MV-4-11 (cell line): ENCODE results near the gene TSPAN32.
"Not testable (repeated sequence)": the region's sequence is repeated elsewhere in the genome, so short reads cannot be mapped to it uniquely, and the experiment has no call there.

ENCODE experiments used
- DNase-seq: peaks from one replicate; lab custom pipeline; 2025; lab: John Stamatoyannopoulos, UW

Gene TSPAN32

GRCh38 chr11:2267306-2267850, 34.4 kb upstream of the TSPAN32 start:
- DNase-seq, result no peak

- no peak for DNase-seq
These were observed 33.7 kb upstream of the TSPAN32 start for GRCh38 chr11:2267851-2268728.

- DNase-seq, result peak; percentile 77
These were observed 32.8 kb upstream of the TSPAN32 start for GRCh38 chr11:2268729-2269600.

GRCh38 chr11:2269601-2270321, 32.1 kb upstream of the TSPAN32 start:
- peak; percentile 69 for DNase-seq

- DNase-seq, result no peak
These were observed 31.3 kb upstream of the TSPAN32 start, which contains the start of gene ASCL2 for GRCh38 chr11:2270322-2271076. TSS of gene ASCL2 (minus strand) at chr11:2270588. CDS start at chr11:2270332, 256 bp downstream.

GRCh38 chr11:2271077-2271326, 30.8 kb upstream of the TSPAN32 start:
- DNase-seq, result peak; percentile 22

- no peak for DNase-seq
These were observed 30.2 kb upstream of the TSPAN32 start for GRCh38 chr11:2271327-2272227.

- no peak for DNase-seq
These were observed 29.4 kb upstream of the TSPAN32 start for GRCh38 chr11:2272228-2272945.

- DNase-seq, result no peak
These were observed 28.9 kb upstream of the TSPAN32 start for GRCh38 chr11:2272946-2273280.

GRCh38 chr11:2273311-2273710, 28.5 kb upstream of the TSPAN32 start:
- no peak for DNase-seq

- no peak for DNase-seq
These were observed 28.0 kb upstream of the TSPAN32 start for GRCh38 chr11:2273771-2274170.

GRCh38 chr11:2275334-2276279, 26.2 kb upstream of the TSPAN32 start:
- no peak for DNase-seq

- no peak for DNase-seq
These were observed 25.4 kb upstream of the TSPAN32 start for GRCh38 chr11:2276280-2277007.

- no peak for DNase-seq
These were observed 24.8 kb upstream of the TSPAN32 start for GRCh38 chr11:2277008-2277346.

- DNase-seq, result no peak
These were observed 23.8 kb upstream of the TSPAN32 start for GRCh38 chr11:2277933-2278523.

GRCh38 chr11:2280208-2280607, 21.6 kb upstream of the TSPAN32 start:
- DNase-seq, result no peak

- not testable (repeated sequence) for DNase-seq
These were observed 15.5 kb upstream of the TSPAN32 start for GRCh38 chr11:2286350-2286749.

GRCh38 chr11:2287091-2287490, 14.7 kb upstream of the TSPAN32 start:
- DNase-seq, result no peak
